NCI-H82 (cell line): Measurements from ENCODE around the gene PIP5K1B.
"Not testable (repeated sequence)": the region's sequence is repeated elsewhere in the genome, so short reads cannot be mapped to it uniquely, and the experiment has no call there.

ENCODE experiments used
- DNase-seq: peaks from one replicate; lab custom pipeline; 2025; lab: John Stamatoyannopoulos, UW

Gene PIP5K1B

DNA sequence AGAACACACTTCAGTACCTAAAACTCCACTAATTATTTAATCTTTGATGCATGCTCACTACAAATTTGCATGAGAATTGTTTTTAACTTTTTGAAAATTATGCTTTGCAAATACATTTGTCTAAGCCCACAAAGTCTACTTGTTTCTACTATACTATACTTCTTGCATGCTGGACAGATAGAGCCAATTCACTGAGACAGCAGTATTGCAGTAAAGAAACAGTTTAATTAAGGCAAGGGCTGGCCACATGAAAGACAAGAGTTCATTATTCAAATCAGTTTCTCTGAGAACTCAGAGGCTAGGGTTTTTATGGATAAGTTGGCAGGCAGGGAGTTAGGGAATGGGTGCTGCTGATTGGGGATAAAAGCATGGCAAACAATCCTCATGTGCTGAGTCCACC lies 324.5 kb downstream of the PIP5K1B start:
- no peak for DNase-seq

DNA sequence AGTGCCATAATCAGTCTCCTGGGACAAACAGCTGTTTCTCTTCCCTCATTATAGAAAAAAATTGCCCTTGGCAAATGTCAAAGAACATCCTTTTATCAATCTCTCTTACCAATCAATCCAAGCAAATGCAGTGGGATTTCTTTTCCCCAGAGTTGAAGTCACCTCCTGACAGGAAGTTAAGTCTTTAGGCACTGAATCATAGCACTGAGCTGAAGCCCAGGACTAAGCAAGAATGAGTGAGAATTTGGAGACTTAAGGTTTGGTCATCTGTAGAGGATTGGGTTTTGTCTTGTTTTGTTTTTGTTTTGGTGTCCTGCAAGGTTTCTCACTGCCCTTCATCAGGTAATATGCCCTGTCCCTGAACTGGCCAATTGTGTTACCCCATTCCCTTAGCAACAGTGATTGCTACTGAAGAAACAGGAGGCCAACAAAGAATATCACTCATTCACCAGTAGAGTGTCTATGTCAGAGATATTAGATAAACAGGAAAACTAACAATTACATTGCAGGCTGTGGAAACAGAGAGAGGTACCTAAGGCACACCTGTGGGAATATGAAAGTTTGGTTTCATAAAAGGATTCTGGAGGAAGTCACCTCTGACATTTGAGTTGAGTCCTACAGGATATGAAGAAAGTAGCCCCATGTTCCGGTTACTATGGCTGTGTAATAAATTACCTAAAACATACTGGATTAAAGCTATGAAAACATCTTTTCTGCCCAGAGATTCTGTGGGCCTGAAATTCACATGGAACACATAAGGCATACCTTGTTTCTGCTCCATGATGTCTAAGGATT lies 326.0 kb downstream of the PIP5K1B start:
- no peak for DNase-seq

GRCh38 chr9:69034071-69034470 lies 329.0 kb downstream of the PIP5K1B start:
- DNase-seq, result no peak

- peak; percentile 82 for DNase-seq
Measured at GRCh38 chr9:69035438-69036308, 330.6 kb downstream of the PIP5K1B start, which contains the start of gene FXN. FXN (plus strand) TSS chr9:69035752; CDS start chr9:69035783, 31 bp downstream.

- DNase-seq, result peak; percentile 22
Measured at GRCh38 chr9:69036309-69036708, 331.3 kb downstream of the PIP5K1B start.

DNA sequence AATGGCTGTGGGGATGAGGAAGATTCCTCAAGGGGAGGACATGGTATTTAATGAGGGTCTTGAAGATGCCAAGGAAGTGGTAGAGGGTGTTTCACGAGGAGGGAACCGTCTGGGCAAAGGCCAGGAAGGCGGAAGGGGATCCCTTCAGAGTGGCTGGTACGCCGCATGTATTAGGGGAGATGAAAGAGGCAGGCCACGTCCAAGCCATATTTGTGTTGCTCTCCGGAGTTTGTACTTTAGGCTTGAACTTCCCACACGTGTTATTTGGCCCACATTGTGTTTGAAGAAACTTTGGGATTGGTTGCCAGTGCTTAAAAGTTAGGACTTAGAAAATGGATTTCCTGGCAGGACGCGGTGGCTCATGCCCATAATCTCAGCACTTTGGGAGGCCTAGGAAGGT lies 331.8 kb downstream of the PIP5K1B start:
- DNase-seq, result no peak

DNA sequence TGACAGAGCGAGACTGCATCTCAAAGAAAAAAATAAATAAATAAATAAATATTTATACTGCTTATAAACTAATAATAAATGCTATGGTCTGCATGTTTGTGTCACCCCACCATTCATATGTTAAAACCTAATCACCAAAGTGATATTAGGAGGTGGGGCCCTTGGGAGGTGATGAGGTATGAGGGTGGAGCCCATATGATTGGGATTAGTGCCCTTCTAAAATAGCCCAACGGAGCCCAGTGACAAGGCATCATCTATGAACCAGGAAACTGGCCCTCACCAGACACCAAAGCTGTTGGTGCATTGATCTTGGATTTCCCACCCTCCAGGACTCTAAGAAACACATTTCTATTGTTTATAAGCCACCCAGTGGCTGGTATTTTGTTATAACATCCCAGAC lies 335.6 kb downstream of the PIP5K1B start:
- no peak for DNase-seq

GRCh38 chr9:69044240-69045219 lies 339.5 kb downstream of the PIP5K1B start:
- DNase-seq, result no peak

DNA sequence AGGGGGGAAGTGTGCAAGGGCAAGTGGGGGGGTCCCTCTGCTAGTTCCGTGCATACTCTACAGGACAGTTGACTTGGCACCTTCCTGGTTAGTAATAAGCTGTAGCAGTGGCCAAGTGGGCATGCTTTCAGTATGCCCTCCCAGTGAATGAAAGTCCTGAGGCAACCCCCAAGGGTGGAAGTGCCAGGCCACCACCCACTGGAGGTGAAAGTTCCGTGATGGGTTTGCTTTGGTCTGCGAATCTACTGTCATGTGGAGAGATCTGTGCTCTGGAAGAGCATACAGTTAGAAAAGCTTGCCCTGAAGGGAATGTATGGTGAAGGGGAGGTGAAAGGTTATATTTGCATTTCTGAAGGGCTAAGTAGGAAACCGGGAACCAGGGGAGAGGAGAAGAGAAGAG lies 340.8 kb downstream of the PIP5K1B start:
- DNase-seq, result no peak

DNA sequence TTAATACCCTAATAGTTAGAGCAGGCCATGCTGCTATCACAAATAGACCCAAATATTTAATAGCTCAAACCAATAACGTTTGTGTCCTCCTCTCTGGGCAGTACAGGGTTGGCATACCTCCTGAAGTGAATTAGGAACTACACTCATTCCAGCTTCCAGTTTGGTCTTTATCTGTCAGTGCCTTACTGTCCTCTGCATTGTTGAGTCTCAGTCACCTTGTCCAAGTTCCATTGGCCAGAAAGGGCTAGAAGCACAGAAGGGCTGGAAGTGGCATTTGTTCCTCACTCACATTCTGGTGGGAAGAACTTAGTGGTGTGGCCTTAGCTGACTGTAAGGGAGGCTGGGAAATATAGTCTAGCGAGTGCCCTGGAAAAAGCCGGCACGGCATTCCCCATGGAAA lies 341.7 kb downstream of the PIP5K1B start:
- no peak for DNase-seq

DNA sequence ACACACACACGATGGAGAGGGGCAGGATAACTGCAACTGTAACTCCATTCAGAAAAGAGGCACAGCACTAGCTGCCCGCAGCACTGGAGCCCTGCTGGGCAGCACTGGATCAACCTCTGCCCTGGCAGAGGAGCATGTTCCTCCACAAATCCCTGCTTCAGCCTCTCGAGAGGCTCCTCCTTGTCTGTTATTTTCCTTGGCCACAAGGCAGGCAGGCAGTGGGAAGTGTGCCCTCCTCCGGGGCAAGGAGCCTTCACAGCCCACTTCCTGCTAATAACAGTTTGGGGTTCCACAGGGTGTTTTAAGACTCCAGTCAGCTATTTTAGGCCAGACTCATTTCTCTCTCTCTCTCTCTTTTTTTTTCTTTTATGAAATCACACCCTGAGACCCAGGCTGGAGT lies 342.3 kb downstream of the PIP5K1B start:
- no peak for DNase-seq

GRCh38 chr9:69049094-69049493 lies 344.1 kb downstream of the PIP5K1B start:
- DNase-seq, result no peak

DNA sequence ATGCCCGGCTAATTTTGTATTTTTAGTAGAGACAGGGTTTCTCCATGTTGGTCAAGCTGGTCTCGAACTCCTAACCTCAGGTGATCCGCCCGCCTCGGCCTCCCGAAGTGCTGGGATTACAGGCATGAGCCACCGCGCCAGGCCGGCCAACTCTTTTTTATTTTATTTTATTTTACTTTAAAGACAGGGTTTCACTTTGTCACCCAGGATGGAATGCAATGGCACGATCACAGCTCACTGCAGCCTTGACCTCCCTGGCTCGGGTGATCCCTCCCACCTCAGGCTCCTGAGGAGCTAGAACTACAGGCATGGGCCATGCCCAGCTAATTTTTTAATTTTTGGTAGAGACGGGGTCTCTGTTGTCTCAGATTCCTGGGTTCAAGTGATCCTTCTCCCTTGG lies 345.9 kb downstream of the PIP5K1B start:
- not testable (repeated sequence) for DNase-seq

- DNase-seq, result no peak
Measured at GRCh38 chr9:69054989-69055388, 349.9 kb downstream of the PIP5K1B start.

- DNase-seq, result no peak
Measured at GRCh38 chr9:69056191-69056815, 351.3 kb downstream of the PIP5K1B start.

DNA sequence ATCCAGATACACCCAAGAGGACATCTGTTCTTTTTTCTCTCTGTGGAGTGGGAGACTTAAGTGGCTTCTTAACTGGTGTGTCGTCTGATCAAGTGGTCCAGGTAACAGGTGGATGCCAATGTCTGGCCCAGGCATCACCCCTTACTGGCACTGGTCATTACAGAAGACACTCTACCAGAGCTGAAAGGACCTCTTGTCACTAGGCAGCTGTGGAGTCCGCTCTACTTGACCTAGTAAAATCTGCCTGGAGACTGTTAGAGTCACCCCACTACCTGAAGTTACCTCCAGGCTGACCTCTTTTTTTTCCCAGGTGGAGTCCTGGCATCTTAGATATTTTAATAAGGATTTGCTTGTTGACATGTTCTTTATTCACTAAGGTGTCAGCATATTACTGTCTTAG lies 353.1 kb downstream of the PIP5K1B start:
- no peak for DNase-seq
